Urothelium cell line (cell line): ENCODE data around the gene TDRD1.

Source experiments
- DNase-seq: peaks from one replicate; pipeline ENCODE4 v3.0.0; 2011; ENCODE audit warnings: low spot score, mixed read lengths
- FAIRE-seq: peaks from 2 replicates; lab custom pipeline; 2011; peaks lifted over from hg19 to GRCh38; lab: Jason Lieb, UNC

The TDRD1 gene

DNA sequence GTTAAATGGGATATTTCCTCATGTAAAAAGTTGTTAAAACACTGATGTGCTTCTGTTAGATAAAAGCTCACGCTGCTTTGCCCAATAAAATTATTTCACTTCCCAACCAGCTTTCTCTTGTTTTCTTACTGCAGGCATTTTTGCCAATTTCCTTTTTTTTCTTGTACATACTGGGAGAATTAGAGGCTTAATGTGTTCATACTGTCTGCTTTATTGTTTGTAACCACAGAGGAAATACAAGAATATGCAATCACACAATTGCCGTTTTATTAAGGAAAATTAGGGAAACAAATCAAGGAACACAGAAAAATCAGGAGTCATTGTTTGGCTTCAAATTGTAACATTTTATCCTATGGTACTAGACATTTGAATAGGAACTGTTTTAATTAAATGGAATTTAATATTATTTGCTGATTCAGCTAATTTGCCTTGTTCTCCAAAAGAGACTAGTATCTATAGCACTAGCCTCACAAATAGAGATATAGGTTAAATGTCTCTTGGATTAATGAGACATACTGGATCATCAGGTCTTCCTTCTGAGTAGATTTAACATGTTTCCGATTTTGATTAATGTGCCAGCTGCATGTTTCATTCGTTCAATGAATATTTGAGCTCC lies 53.5 kb downstream of the TDRD1 start:
- no peak for DNase-seq
- no peak for FAIRE-seq

DNA sequence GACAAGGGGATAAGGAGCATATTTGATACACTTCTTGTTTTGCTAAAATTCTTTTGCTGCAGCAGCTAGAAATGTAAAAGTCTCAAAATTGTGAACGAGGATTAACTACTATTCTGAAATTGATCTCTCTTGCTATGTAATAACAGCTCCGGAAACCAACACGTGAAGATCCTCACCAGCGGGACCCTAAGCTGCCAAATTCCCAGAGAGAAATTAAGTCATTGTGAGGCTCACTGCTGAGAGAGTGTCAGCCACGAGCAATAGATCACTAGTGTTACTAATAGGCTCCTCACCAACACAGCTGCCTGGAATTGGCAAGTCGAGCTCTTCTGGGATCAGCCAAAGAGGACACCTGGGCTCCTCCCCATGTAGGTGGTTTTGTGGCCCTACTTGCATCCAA lies 54.3 kb downstream of the TDRD1 start:
- DNase-seq (no peak), FAIRE-seq (no peak)

DNA sequence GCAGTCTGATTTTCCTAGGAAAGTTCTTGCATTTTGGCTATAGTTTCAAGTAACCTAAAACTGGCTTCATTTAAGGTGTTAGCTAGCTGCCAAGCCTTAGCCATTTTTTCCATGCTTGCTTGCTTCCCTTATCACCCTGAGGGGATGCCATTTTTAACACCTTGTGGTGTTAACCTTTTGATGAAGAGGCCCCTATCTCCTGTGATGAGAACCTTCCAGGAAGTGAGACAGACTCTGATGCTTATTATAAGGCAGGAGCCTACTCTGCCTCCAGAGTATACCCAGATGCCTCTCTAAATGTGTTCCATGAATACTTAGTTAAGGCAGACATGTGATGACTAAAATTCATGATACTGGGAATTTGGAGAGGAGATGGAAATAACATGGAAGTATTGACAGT lies 55.0 kb downstream of the TDRD1 start:
- no peak for DNase-seq
- FAIRE-seq, result no peak

DNA sequence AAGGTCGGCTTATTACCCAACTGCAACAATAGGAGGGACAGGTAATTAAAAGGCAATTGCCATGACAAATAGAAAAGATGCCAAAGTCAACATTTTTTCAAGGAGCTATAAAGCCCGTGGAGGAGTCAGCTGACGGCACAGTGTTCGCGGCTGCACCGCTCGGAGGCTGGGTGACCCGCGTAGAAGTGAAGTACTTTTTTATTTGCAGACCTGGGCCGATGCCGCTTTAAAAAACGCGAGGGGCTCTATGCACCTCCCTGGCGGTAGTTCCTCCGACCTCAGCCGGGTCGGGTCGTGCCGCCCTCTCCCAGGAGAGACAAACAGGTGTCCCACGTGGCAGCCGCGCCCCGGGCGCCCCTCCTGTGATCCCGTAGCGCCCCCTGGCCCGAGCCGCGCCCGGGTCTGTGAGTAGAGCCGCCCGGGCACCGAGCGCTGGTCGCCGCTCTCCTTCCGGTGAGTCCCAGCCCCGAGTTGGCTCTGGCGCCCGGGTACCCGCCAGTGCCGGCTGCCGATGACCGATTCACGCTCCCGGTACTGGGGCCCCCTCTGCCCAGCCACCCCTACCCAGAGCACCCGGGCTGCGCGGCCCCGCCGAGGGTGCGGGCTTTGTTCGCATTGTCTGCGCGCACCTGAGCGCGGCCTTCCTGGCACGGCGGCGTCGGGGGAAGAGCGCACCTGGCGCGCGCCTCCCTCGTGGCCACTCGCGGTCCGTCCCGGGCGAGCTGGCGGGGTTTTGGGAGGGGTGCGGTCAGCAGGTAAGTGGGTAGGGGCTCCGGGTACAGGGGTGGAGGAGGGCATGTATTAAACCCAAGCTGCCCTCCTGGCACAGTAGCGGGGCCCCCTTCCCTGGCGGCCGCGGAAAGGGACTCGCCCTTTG lies 60.2 kb downstream of the TDRD1 start, which contains the start of gene VWA2:
VWA2 (plus strand) TSS at position 138 of the 877 bp plus-strand sequence. CDS start 9,460 bp downstream, outside the sequence.
- FAIRE-seq (no peak), DNase-seq (no peak)

DNA sequence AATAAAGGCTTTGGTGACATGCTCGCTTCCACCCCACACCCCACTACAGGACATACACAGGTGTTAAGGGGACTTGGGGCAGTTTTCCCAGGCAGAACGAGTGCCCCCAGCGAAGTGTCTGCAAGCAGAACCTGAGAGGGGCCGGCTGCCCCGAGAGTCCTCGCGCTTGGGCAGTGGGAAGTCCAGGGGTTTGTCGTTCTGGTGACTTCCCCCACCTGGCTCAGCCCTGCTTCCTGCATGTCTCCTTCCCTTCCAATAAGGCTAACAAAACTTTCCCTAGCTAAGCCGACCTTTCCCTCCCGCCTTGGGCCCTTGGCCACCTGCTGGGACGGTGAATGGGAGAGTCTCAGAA lies 60.8 kb downstream of the TDRD1 start:
- FAIRE-seq (no peak), DNase-seq (no peak)

DNA sequence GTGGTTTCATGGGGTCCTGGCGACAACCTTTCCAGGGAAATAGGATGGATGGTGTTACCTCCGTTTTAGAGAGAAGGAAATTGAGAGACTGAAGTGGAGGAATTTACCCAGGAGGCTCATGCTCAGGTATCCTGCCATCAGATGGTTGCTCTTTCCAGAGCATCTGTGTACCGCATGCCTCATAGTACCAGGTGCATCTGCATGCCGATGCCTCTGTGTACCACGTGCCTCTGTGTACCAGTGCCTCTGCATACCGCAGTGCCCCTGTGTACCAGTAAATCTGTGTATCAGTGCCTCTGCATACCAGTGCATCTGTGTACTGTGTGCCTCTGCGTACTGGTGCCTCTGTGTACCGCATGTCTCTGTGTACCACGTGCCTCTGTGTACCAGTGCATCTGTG lies 63.1 kb downstream of the TDRD1 start:
- FAIRE-seq, result no peak
- DNase-seq, result no peak

DNA sequence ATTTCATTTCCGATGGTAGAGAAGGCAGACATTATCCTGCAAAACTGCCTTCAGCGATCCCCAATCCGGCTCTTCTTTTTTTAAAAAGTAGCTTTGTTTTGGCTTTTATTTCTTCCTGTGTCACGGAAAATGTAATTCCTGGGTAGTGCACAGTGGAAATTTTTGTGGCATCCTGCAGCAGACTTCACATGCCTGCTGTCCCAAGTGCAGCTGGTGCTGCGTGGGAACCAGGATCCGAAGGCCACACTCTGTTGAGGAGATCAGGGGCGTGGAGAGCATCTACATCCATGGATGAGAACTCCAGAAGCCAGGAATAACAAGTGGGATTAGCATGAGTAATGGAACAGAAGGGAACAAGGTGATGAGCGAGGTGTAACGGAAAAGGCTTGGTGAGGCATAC lies 64.5 kb downstream of the TDRD1 start:
- no peak for DNase-seq
- FAIRE-seq, result no peak

DNA sequence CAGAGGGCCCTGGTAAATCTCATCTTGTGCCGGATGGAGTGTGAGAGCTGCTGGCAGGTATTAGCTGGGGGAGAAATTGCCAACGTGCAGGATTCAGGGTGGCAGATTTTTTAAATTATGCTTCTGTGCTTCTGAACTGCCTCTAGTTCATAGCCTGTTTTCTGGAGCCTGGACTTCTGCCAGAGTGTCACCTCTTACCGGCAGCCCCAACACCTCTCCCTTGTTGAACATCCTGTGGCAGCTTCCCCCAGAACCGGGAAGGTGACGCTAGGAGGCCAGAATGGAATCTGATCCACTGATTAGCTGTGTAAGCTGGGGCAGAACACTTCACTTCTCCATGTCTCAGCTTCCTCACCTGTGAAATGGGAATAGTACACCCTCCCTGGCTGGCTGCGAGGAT lies 65.0 kb downstream of the TDRD1 start:
- FAIRE-seq, result no peak
- no peak for DNase-seq

DNA sequence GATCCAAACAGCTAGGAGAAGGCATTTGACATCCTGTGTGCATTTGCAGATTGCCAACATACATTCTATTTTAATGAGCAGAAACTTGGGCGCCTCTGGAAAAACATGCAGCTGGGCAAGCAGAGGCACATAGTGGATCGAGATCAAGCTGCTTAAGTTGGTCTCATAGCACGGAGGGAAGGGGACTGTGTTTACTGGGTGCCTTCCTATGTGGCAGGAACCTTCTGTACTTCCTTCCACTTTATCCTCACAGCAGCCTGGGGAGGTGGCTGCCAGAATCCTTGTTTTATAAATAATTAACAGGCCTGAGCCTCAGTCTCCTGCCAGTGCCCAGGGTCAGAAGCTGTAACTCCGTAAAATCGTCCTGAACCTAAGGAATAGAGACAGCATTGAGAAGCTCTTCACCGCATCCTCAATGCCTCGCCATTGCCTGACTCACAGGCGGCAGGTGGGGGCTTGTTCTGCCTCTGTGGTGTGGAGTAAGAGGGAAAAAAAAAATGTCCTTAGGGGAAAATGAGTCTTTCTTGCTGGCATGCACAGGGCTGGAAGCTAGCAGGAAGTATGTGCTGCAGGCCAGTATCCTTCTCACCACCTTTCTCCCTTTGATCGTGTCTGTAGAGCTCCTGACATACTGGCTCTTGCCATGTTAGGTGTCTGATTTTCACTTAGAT lies 66.1 kb downstream of the TDRD1 start:
- FAIRE-seq (no peak), DNase-seq (no peak)

DNA sequence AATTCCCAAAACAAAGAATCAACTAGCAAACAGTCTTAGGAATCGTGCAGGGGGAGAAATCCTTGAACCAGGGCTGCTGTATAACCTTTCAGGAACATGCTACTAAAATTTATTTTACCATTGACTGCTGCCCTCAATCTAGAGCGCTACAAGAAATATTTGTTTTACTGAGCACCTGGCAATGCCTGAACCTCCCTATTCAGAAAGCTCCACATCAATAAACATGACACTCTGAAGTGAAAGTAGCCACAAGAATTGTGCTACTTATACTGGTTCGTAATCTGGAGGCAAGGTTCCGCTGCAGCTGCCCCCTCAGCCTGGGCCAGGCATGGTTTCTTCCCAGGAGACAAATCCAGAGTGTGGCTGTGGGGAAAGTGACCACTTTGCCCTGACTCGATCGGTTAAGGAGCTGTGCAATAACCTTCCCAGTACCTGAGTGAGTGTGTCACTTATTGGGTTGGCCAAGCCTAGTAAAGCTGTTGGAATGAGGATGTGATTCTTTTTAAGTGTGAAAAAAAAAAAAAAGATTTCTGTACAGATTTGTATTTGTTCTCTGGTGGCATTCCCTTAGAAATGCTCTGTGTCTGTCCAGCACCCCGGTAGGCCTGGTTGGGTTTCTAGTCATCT lies 67.6 kb downstream of the TDRD1 start:
- no peak for FAIRE-seq

DNA sequence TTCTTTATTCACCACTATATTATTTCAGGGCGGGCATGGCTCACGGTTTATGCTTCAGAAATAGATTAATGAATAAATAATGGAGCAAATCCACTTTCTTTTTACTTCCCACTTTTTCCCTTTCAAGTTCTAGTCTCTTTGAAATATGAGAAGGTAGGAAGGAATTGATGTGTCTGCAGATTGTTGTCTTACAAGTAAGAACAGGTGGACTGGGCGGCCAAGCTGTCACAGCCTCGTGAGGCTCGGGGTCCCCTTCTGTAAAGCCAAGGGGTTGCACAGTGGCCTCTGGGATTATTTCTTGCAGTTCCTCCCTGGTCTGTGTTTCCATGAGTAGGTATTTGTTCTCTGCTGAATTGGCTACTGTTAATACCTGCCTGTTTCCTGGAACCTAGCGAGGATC lies 71.1 kb downstream of the TDRD1 start:
- FAIRE-seq (no peak), DNase-seq (no peak)

More for the DNA sequence above, 67.6 kb downstream of the TDRD1 start:
- no peak for DNase-seq

DNA sequence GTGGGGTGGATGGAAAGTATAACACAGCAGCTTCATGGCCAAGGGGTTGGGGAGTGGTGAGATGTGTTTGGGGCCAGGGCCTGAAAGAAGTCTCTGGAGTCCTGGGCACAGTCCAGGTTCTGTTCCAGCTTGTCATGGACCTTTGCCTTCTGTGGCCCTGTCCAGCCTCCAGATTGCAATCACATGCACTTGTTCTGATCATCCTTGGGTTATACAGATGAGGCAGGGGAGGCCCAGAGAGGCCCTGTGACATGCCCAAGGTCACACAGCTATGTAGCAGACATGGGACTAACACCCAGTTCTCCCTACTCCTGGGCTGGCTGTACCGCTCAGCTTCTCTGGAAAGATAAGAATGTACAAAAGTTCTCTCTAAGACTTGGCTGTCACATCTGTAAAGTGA lies 71.6 kb downstream of the TDRD1 start:
- FAIRE-seq (no peak), DNase-seq (no peak)

DNA sequence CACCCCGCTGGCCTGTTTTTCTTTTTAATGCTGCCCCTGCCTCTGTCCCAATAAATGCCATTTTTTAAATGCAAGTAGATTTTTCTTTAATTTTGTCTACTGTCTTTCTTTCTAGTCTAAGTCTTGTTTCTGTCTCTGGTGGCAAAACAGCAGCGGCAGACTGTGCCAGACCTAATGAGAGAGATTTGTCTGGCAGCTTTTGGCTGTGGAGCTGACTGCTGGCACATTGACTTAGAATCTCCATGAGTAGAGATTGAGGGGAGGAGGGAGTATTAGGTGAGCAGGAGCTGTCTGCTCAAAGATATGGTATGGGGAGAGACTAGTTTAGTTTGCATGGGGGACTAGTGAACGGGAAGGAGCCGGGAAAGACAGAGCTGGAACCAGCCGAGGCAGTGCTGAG lies 72.9 kb downstream of the TDRD1 start:
- DNase-seq, result no peak
- FAIRE-seq, result no peak

DNA sequence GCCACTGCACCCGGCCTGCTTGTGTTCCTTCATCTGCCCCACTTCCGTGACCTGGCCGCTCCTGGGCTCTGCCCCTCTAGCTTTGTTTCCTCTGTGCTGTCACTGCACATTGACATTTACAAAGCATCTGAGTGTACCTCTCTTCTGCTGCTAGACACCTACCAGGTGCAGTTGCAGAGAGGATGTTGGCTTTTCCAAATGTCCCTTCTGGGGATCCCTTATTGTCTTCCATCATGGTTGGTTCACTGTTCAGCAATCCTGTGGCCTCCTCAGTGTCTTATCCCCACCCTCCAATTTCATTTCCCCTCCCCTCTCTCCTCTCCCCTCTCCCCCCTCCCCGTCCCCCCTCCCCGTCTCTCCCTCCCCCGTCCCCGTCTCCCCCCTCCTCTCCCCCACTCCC lies 73.7 kb downstream of the TDRD1 start:
- no peak for FAIRE-seq
- no peak for DNase-seq

DNA sequence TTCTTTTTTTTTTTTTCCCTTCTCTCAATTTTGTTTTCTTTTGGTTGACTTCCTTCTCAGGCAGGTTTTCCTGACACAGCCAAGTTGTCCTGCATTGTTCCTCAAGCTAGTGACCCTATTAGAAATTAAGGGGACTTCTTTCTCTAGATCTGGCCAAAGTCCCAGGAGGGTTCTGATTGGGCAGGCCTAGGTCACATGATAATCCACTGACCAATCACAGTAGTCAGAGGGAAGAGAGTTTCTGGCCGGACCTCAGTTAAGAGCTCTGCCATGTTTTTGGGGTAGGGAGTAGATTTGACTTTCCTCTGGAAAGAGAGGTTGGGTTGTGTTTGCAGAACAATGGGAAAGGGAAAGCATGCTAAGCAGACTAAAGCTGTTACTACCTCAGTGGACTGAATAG lies 76.1 kb downstream of the TDRD1 start:
- no peak for DNase-seq
- FAIRE-seq, result no peak

DNA sequence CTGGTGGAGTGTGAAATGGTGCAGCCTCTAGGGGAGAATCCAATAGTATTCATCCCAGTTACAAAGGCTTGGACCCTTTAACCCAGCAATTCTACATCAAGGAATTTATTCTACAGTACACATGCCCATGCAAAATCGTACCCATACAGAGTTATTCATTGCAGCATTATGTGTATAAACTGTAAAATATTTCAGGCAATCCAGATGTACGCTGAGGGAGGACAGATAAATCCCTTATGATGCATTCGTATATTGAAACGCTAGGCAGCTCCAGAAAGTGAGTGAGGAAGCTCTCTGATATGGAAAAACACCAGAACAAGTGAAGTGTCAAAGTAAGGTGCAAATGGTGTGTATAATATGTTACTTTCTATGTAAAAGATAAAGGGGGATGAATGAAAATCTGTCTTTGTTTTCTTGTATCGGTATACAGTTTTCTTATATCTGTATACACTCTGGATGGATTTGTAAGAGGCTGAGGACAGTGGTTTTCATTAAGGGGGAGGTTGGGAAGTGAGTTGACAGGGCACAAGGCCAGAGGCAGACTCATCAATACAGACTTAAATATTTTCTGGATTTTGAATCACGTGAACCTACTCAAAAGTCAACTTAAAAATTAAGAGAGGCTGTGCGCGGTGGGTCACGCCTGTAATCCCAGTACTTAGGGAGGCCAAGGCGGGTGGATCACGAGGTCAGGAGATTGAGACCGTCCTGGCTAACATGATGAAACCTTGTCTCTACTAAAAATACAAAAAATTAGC lies 77.0 kb downstream of the TDRD1 start:
- DNase-seq (no peak), FAIRE-seq (no peak)

DNA sequence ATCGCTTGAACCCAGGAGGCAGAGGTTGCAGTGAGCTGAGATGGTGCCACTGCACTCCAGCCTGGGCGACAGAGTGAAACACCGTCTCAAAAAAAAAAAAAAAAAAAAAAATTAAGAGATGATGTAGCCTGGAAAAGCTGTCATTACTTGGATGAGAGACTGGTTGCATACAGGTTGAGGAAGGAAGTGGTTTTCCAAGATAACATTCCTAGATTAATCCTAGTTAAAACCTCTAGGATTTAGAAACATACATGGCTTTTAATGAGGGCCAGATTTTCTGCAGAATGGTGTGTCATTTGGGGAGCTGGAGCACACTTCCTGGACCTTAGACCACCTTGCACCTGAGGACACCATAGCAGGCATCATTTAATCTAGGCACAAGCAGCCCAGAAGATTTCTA lies 77.7 kb downstream of the TDRD1 start:
- FAIRE-seq (no peak), DNase-seq (no peak)

DNA sequence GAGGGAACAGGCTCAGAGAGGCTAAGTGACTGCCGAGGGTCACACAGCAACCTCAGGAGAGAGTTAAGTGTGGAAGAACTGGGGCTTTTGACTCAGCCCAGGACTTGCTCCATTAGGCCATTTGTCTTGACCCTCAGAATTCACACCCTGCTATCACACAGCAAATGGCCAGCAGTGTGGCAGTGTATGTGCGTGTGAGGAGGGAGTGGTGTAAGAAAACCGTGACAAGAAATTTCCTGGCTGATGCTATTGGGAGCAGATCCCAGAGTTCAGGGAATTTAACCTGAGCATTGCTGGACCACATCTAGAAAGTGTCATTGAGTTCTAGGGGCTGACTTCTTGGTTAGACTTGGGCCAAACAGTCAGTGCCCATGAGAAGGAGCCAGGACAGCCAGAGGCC lies 78.3 kb downstream of the TDRD1 start:
- DNase-seq, result no peak
- FAIRE-seq, result no peak

DNA sequence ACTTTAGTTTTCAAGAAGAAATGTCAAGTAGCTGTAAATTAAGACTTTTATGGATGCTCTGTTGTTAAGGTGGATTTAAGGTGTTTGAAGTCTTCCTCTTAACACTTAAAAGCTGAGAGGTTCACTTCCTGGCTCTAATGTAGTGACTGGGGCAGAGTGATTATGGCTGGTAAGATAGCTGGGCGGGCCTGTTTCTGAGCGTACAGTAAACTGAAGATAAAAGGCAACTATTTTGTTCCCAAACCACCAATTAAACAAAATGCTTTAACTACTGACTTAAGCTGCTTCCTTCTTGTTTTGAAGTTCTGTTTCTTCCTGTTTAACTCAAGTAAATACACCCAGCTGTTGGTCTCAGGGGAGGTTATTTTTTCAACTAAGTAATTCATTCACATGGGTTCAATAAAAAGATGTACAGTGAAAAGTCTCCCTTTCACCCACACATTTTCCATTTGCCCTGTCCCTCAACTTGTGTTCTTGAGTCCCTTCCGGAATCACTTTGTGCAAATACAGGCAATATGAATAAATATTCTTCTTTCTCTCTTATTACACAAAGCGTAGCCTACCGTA lies 79.2 kb downstream of the TDRD1 start:
- FAIRE-seq (no peak), DNase-seq (no peak)

DNA sequence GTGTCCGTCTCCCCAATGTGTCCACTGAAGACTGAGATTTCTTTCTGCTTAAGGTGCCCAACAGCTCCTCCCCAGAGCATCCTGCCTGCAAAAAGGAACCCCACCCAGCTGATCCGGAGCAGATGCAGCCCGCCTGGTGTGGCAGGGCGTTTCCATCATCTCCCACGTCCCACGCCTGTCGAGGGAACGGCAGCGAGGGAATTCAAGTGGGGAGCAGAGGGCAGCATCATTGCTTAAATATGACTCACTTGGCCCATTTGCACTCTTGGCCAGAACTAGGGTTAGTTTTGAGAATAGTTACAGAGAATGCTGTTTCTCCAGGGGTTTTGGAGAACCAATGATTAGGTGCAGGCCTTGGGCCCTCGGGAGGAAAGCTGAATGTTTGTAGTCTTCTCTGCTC lies 80.7 kb downstream of the TDRD1 start:
- DNase-seq (no peak), FAIRE-seq (peak; percentile 46)
